Measurements from ENCODE around the gene RAD18.

DNA sequence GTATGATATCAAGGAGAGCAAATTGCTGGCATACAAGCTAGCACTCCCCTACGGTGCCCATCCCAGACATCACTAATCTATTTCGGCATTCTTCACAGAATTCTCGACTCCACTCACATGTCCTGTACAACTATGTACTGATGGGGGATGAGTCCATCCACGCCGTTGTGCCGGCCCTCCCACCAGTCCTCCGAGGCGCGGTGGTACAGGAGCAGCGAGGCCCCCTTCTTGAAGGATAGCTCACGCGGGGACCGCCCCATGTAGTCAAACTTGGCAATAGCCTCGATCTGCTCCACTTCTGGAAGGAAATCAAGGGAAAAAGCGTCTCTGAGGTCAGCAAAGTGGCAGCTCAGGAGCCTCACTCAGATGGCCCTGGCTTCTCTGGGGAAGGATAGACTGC, 31.0 kb upstream of the RAD18 start:
- TF ChIP-seq, protein P1, sequence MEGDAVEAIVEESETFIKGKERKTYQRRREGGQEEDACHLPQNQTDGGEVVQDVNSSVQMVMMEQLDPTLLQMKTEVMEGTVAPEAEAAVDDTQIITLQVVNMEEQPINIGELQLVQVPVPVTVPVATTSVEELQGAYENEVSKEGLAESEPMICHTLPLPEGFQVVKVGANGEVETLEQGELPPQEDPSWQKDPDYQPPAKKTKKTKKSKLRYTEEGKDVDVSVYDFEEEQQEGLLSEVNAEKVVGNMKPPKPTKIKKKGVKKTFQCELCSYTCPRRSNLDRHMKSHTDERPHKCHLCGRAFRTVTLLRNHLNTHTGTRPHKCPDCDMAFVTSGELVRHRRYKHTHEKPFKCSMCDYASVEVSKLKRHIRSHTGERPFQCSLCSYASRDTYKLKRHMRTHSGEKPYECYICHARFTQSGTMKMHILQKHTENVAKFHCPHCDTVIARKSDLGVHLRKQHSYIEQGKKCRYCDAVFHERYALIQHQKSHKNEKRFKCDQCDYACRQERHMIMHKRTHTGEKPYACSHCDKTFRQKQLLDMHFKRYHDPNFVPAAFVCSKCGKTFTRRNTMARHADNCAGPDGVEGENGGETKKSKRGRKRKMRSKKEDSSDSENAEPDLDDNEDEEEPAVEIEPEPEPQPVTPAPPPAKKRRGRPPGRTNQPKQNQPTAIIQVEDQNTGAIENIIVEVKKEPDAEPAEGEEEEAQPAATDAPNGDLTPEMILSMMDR (IDR thresholded peaks at IDR 0.05; ENCODE audit: poor library complexity, severe bottlenecking) = no peak
- TF ChIP-seq EZH2 (IDR thresholded peaks at IDR 0.05; ENCODE audit: borderline replicate concordance, insufficient read depth, low read length, poor library complexity, severe bottlenecking) = no peak
- no peak for TF ChIP-seq TAF1 (IDR thresholded peaks at IDR 0.05; ENCODE audit: low read depth)
- TF ChIP-seq, protein P2, sequence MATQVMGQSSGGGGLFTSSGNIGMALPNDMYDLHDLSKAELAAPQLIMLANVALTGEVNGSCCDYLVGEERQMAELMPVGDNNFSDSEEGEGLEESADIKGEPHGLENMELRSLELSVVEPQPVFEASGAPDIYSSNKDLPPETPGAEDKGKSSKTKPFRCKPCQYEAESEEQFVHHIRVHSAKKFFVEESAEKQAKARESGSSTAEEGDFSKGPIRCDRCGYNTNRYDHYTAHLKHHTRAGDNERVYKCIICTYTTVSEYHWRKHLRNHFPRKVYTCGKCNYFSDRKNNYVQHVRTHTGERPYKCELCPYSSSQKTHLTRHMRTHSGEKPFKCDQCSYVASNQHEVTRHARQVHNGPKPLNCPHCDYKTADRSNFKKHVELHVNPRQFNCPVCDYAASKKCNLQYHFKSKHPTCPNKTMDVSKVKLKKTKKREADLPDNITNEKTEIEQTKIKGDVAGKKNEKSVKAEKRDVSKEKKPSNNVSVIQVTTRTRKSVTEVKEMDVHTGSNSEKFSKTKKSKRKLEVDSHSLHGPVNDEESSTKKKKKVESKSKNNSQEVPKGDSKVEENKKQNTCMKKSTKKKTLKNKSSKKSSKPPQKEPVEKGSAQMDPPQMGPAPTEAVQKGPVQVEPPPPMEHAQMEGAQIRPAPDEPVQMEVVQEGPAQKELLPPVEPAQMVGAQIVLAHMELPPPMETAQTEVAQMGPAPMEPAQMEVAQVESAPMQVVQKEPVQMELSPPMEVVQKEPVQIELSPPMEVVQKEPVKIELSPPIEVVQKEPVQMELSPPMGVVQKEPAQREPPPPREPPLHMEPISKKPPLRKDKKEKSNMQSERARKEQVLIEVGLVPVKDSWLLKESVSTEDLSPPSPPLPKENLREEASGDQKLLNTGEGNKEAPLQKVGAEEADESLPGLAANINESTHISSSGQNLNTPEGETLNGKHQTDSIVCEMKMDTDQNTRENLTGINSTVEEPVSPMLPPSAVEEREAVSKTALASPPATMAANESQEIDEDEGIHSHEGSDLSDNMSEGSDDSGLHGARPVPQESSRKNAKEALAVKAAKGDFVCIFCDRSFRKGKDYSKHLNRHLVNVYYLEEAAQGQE (IDR thresholded peaks at IDR 0.05; ENCODE audit: borderline replicate concordance) = no peak
- TF ChIP-seq MXI1 (conservative IDR thresholded peaks at IDR 0.05; ENCODE audit: poor library complexity, severe bottlenecking) = no peak
- TF ChIP-seq POLR2AphosphoS5 (IDR thresholded peaks at IDR 0.05) = no peak
- TF ChIP-seq EP300 (conservative IDR thresholded peaks at IDR 0.05; ENCODE audit: poor library complexity, severe bottlenecking) = no peak
